Measurements from ENCODE around the gene HOXB4.

HOXB4 gene

GRCh38 chr17:48577946-48578615 lies at the start of gene HOXB4:
Gene HOXB4 (minus strand): TSS chr17:48578350. CDS start chr17:48578319, 31 bp downstream.
- peak; percentile 95 for FAIRE-seq
- no peak for DNase-seq (ENCODE audit: insufficient read length, low spot score)

GRCh38 chr17:48627118-48627597 lies 49.0 kb upstream of the HOXB4 start:
- DNase-seq (ENCODE audit: insufficient read length, low spot score) (no peak), FAIRE-seq (no peak)

GRCh38 chr17:48626245-48627117 lies 48.3 kb upstream of the HOXB4 start, which contains the start of gene HOXB9:
Gene HOXB9 (minus strand): TSS chr17:48626358. CDS start chr17:48626269, 89 bp downstream.
- DNase-seq (ENCODE audit: insufficient read length, low spot score) (no peak), FAIRE-seq (peak; percentile 67)

GRCh38 chr17:48625495-48626244 lies 47.5 kb upstream of the HOXB4 start:
- FAIRE-seq (peak; percentile 79), DNase-seq (ENCODE audit: insufficient read length, low spot score) (no peak)

GRCh38 chr17:48624544-48625494 lies 46.7 kb upstream of the HOXB4 start:
- no peak for DNase-seq (ENCODE audit: insufficient read length, low spot score)
- FAIRE-seq = no peak

- FAIRE-seq (no peak), DNase-seq (ENCODE audit: insufficient read length, low spot score) (no peak)
These were observed 46.0 kb upstream of the HOXB4 start for GRCh38 chr17:48624118-48624517.

GRCh38 chr17:48623583-48623982 lies 45.4 kb upstream of the HOXB4 start:
- FAIRE-seq = no peak

GRCh38 chr17:48622857-48623256 lies 44.7 kb upstream of the HOXB4 start:
- DNase-seq (ENCODE audit: insufficient read length, low spot score) = no peak
- no peak for FAIRE-seq

More at GRCh38 chr17:48623583-48623982, 45.4 kb upstream of the HOXB4 start:
- DNase-seq (ENCODE audit: insufficient read length, low spot score) = no peak

- no peak for FAIRE-seq
These were observed 43.6 kb upstream of the HOXB4 start for GRCh38 chr17:48621410-48622392.

GRCh38 chr17:48620461-48621139 lies 42.5 kb upstream of the HOXB4 start:
- no peak for FAIRE-seq
- DNase-seq (ENCODE audit: insufficient read length, low spot score) = no peak

More at GRCh38 chr17:48621410-48622392, 43.6 kb upstream of the HOXB4 start:
- DNase-seq (ENCODE audit: insufficient read length, low spot score) = no peak

GRCh38 chr17:48619826-48620449 lies 41.8 kb upstream of the HOXB4 start:
- no peak for FAIRE-seq
- no peak for DNase-seq (ENCODE audit: insufficient read length, low spot score)

- FAIRE-seq = peak; percentile 89
These were observed 40.2 kb upstream of the HOXB4 start for GRCh38 chr17:48618256-48618896.

GRCh38 chr17:48617471-48618255 lies 39.5 kb upstream of the HOXB4 start:
- DNase-seq (ENCODE audit: insufficient read length, low spot score) (no peak), FAIRE-seq (no peak)

More at GRCh38 chr17:48618256-48618896, 40.2 kb upstream of the HOXB4 start:
- peak; percentile 95 for DNase-seq (ENCODE audit: insufficient read length, low spot score)

GRCh38 chr17:48616717-48617470 lies 38.7 kb upstream of the HOXB4 start:
- DNase-seq (ENCODE audit: insufficient read length, low spot score) (no peak), FAIRE-seq (no peak)

- FAIRE-seq (no peak), DNase-seq (ENCODE audit: insufficient read length, low spot score) (no peak)
These were observed 38.0 kb upstream of the HOXB4 start for GRCh38 chr17:48615963-48616716.

Measured in GM19239 (cell line).